22Rv1 (cell line): ENCODE results near the gene CSDE1.

Source experiments
- H3K27ac ChIP-seq: fragments of 450-650 bp; 2 replicates; pipeline ENCODE4 v1.5.1; 2017
- CTCF ChIP-seq: fragments of 450-650 bp; IDR thresholded peaks from 2 replicates; pipeline ENCODE4 v1.5.1; 2017; ENCODE audit warnings: mild to moderate bottlenecking
- ZFX ChIP-seq: fragments of 450-650 bp; IDR thresholded peaks from 2 replicates; pipeline ENCODE4 v1.6.1; 2017; ENCODE audit warnings: antibody characterized with exemption, borderline replicate concordance

CSDE1 gene

GRCh38 chr1:114685851-114686250 is 71.9 kb downstream of the CSDE1 start:
- no peak for TF ChIP-seq CTCF
- TF ChIP-seq ZFX = no peak
- no peak overlapping the region for H3K27ac ChIP-seq

DNA sequence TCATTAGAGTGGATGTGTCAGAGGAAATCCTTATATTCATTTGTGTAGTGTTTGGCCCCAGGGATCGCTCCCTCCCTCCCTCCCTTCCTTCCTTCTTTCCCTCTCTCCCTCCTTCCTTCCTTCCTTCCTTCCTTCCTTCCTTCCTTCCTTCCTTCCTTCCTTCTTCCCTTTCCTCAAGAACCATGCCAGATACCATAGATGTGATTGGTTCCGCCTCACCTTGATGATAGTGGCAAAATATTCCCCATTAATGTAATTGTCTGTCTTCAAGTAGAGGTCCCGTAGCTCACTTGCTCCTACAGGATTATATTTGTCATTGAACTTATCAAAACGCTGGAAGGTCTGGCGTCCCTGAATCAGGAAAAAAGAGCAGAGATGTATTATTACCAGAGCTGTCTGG is 80.1 kb downstream of the CSDE1 start:
- TF ChIP-seq ZFX = no peak
- TF ChIP-seq CTCF = no peak
- no peak overlapping the region for H3K27ac ChIP-seq

DNA sequence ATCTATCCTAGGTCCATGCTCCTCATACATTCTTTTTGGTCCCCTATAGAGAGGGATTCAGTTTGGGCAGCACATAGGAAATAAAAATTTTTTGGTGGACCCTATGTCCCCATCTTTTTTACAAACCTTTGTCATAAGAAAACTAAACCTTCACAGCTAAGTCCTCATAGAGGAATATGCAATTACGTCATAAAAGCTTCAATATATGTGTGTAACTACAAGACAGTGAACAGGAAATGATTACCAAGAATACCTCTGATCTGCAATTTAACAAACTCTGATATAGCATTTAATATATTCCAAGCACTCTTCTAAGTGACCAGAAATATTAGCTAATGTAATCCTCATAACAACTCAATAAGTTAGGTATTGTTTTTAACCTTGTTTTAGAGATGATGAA is 81.7 kb downstream of the CSDE1 start:
- TF ChIP-seq CTCF = no peak
- TF ChIP-seq ZFX = no peak
- no peak overlapping the region for H3K27ac ChIP-seq

DNA sequence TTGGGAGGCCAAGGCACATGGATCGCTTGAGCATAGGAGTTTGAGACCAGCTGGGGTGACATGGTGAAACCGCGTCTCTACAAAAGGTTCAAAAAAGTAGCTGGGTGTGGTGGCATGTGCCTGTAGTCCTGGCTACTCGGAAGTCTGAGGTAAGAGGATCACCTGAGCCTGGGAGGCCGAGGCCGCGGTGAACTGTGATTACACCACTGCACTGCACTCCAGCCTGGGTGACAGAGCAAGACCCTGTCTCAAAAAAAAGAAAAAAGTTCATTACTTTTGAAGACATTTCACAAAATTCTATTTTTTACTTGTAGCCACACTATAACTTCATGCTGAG is 85.9 kb downstream of the CSDE1 start:
- TF ChIP-seq ZFX (no peak), CTCF (no peak)

GRCh38 chr1:114671011-114671938 is 86.5 kb downstream of the CSDE1 start:
- TF ChIP-seq ZFX = no peak
- peak; percentile 64 for TF ChIP-seq CTCF
- H3K27ac ChIP-seq = no peak overlapping the region

More for the DNA sequence above, 85.9 kb downstream of the CSDE1 start:
- no peak overlapping the region for H3K27ac ChIP-seq

DNA sequence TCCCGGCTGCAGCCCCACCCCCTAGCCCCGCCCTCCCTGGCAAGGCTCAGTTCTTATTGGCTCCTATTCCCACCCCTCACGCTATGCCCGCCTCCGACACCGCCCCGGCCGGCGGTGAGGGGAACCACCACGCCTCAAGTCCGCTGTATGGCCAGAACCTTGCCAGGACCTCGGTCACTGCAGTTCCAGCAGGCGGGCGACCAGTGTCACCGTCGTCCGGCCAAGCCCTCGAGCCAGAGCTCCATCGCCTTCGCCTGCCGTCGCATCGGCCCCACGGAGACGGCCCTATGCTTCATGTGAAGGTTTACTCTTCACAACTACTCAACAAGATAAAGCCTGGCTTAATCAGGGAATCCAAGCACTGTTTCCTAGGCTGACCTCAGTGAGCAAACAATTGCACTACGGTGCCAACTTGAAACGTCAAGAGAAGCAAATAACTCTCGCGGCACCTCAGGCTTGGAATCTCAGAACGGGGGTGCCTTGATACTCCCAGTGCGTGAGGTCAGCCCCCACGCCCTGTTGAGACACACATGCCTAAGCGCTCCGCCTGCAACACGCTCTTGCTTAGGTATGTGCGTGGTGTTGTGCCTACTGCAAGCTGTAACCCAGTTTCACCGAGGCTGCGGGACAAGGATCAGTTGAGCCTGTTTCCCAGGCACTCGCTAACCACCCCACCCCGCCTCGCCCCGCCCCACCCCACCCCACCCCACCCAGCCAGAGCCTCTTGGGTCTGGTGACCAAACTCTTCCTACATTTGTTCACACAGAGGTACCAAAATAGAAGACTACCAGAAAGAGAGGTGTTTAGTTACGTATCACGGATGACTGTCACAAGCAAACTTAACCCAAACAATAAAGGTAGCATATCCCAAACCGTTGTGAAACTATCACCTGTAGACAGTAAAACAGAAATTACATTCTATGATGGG is 87.4 kb downstream of the CSDE1 start:
- TF ChIP-seq ZFX (no peak), CTCF (no peak)
- no peak overlapping the region for H3K27ac ChIP-seq
